HG02678 (cell line): Measurements from ENCODE around the gene TMPRSS11B.
"Not testable (repeated sequence)": the region's sequence is repeated elsewhere in the genome, so short reads cannot be mapped to it uniquely, and the experiment has no call there.

Source experiments
- ATAC-seq: cut with Tn5 transposase; IDR thresholded peaks from one replicate; pipeline ENCODE4 v1.9.1; 2021; ENCODE audit warnings: mild to moderate bottlenecking, moderate library complexity; ENCODE audit not compliant: unreplicated experiment

TMPRSS11B gene

DNA sequence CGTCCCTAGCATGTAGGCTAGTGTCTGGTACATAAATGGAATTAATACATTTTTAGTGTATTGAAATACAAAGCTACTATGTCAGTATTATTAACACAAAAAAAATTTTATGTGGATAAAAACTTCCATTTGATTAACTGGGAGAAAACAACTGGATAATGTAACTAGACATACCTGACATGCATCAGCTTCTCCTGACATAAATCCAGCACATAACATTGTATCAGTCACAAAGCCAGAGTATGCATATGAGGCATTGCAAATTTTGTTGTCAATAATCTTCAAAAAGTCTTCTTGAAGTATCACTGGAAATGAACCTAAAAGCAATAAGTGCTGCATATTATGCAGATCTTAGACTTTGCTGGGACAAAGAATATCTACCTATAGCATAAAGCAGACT lies 16.9 kb downstream of the TMPRSS11B start:
- no peak for ATAC-seq

DNA sequence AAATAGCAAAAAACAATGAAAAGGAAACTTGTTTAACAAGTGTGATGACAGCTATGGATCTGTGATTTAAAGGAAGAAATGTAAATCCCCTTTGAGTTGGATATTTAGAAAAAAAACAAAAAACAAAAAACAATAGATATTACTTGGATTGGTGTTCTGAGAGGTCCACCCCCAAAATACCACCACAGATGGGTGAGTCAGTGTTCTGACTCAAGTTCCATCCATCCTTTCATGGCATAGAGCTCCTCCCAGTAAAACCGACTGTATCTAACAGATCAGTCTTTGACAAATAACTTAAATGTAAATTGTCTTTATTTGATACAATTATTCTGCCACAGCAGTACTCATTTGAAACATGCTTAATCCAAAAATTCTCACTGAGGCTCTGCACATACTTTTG lies 27.4 kb downstream of the TMPRSS11B start:
- no peak for ATAC-seq

DNA sequence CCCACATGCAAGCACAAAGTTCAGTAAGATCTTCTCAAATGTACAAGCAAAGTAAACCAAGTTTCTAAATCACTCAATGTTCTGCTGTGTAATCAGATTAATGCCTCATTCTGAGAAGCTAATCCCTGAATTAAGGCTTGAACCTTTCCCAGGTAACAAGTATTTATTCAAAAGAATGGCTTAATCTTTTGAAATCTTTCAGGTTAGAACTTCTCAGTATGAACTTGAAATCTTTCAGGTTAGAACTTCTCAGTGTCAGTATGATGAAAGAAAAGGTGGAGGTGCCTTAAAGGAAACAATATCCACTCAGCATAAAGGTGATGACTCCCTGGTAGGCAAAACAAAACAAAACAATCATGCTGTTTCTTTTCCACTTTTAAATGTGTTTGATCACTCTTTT lies 29.0 kb downstream of the TMPRSS11B start:
- no peak for ATAC-seq

DNA sequence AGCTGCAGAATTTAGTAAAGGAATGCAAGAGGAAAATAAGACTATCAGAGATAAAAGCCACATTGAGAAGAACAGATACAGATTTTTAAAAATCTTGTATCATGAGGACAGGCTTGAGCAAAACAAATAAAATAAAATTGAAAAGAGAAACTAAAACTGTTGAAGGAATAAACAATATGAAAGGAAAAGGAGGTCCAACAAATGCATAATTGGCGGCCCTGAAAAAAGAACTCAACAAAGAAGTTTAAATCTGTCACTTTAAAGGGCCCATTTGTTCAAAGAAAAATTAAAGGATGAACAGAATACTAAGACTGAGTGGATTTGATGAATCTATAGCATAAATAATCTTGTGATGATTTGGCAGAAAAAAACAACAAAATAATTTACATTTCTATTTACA lies 36.5 kb downstream of the TMPRSS11B start:
- no peak for ATAC-seq

DNA sequence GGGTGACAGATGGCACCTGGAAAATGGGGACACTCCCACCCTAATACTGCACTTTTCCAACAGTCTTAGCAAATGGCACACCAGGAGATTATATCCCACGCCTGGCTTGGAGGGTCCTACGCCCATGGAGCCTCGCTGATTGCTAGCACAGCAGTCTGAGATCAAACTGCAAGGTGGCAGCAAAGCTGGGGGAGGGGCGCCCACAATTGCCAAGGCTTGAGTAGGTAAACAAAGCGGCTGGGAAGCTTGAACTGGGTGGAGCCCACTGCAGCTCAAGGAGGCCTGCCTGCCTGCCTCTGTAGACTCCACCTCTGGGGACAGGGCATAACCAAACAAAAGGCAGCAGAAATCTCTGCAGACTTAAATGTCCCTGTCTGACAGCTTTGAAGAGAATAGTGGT lies 51.2 kb downstream of the TMPRSS11B start:
- not testable (repeated sequence) for ATAC-seq

DNA sequence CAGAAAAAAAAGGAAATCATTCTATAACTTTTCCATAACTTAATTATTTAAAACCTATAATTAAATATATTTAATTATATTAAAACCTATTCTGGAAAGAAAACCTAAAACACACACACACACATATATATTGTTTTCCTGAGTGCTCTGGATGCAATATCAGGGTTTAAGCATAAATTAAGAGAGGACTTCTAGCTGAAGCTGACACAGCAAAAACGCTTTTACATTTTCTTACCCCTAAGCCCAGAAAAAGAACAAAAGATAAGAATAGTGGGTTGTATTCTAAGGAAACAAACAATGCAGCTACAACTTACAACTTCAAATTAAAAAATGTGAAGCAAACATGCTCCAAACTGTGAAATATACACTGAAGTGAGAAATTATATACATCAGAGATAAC lies 52.3 kb downstream of the TMPRSS11B start:
- ATAC-seq = no peak

DNA sequence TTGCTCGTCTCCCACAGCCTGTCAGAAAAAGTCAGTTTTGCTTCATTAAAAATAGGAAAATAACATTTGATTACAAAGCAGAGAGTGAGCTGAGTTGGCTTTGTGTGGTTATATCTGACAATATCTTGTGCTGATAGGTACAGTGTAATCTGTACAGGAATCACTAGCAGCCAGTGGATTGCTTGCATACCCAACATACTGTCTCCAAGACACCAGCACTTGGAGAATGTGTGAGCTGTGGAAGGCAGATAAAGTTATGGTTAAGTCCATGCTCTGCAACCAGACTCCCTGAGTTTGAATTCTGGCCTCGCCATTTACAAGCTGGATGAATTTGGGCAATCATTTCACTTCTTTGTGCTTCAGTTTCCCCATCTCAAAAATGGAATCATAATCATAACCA lies 58.3 kb downstream of the TMPRSS11B start:
- ATAC-seq = no peak

DNA sequence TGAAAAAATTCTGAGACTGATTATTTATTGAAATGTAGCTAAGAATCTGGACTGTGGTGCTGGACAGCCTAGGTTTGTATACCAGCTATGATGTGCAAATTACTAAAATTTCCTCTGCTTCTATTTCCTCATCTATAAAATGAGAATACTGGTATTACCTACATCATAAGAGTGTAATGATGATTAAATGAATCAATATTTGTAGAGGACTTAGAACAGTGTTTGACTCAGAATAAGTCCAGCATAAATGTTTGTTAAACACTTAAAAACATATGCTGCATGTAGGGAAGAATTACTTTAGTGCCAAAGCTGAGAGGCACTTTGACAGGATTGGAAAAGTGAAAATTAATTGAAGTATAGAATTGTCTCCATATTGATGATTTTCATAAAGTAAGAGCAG lies 60.6 kb downstream of the TMPRSS11B start:
- no peak for ATAC-seq

DNA sequence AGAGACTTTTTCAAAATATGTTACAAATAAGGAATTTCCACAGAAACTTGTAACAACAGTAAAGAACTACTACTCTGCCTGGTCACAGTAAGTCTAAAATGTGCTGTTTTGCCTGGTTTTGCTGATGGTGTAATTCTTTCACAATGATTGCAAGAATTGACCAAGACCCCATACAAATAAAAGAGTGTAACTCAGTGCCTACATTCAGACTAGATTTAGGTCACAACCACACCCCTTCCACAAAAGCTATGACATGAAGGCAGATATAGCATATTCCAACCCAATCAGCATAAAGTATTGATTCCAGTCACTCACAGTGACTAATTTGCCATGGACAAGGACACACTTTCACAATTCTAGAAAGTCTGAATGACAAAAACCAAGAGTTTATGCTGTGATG lies 62.1 kb downstream of the TMPRSS11B start:
- no peak for ATAC-seq

DNA sequence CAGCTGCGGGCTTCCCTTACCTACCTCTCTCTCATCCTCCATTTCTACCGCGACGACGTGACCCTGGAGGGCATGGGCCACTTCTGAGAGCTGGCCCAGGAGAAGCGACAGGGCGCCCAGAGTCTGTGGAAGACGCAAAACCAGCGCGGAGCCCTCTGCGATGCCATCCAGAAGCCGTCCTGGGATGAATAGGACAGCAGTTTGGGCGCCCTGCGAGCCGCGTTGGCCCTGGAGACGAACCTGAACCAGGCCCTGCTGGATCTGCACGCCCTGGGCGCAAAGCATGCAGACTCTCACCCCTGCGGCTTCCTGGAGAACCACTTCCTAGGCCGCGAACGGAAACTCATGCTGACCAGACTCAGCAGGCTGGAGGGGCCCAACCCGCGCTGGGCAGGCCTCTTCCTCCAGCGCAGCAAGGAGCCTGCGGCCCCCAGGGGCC lies 63.1 kb downstream of the TMPRSS11B start:
- no peak for ATAC-seq

DNA sequence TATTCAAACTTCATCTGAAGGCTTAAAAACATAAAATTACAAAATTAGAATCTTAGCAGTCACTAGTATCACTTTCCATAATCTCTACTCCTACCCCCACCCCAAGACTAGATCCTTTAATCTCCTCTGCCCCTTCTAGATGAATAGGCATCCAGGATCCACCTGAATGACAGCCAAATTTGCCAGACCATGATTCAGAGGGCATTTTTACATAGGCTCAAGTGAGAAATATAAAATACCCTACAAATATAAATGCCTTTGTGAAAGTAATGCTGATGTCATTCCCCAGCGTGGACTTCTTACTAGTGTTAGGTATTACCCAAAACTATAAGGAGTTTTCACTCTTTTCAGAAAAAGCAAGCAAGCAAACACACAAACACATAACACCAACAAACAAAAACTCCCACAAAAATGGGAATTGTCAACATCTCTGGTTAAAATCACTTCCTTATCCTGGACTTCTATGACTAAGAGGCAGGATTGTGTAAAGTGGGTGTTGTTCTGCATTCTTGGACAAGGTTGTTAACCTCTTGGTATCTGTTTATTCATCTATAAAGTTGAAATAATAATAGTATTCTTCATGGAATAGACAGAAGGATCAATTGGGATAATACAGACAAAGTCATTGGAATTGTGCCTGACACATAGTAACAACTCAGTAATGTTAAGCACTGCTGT lies 64.5 kb downstream of the TMPRSS11B start:
- no peak for ATAC-seq

DNA sequence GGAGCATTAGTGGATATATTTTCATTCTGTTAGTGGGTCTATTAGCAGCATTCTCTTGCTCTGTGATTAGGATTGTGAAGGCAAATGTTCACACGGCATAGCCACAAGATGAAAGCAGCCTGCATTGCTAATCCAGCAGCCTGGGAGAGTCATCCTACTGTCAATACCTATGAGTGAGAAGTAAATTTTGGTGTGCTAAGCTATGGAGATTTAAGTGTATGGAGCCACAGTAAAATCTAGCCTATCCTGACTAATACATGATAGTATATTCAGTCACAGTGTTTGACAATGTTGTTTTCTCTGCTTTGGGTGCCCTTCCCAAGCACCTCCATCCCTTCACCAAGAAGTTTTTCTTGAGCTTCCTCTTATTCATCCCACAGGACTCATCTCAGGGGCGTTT lies 68.6 kb downstream of the TMPRSS11B start:
- ATAC-seq = no peak
